ENCODE measurements around the gene CELF2.
"Not testable (repeated sequence)": the region's sequence is repeated elsewhere in the genome, so short reads cannot be mapped to it uniquely, and the experiment has no call there.

CELF2 gene

DNA sequence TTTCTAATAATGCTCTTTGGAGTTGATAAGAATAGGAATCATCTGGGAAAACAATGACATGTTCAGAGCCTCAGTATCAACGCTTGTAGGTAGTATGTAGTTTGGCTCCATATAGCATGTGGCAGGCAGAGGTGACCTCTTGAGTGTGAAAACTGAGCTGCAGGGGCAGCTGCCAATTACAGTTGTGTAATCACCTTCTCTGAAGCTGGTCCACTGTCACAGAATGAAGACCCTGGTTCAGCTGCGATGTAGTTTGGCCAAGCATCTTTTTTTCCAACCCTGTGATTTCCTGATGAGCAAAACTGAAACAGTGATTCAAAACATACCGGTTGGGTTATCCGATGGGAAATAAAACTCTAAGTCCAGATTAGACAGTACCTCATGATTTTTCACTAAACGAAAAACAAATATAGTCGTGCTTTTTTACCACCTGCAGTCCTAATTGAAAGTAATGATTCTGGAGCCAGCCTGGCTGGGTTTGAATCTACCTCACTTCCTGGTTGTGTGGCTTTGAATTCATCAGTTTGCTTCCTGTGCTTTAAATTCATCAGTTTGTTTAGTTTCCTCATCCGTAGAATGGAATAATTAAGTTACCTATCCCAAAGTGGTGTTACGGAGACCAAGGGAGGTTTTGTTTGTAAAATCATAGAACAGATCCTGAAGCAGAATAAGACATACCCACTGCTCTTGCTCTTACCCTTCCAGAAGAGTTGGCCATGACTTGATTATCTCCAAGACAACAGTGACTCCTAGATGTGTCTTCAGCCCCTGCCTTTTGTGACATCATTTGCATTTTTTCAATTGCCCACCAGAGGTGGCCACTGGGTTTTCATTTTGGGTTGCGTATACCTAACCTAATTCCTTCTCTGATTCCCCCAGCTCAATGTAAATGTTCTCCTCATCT, 87.4 kb downstream of the CELF2 start:
- DNase-seq = no peak

- no peak for DNase-seq
These were observed 88.0 kb downstream of the CELF2 start for GRCh38 chr10:11105676-11106004.

- no peak for DNase-seq
These were observed 89.1 kb downstream of the CELF2 start for GRCh38 chr10:11106621-11107374.

DNA sequence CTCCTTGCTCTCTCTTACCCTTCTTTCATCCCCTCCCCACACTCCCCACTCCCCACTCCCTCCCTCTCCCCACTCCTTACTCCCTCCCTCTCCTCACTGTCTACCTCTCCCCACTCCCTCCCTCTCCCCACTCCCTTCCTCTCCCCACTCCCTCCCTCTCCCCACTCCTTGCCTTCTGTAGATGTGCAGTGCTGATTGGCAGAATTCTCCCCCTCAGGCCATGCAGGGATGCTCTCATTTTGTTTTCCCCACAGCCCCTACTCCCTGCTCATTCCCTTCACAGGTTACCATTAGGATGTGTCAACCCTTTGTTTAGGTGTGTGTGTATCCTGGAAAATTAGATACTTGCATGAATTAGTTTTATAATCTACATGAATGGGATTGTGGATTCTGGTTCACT, 90.3 kb downstream of the CELF2 start:
- DNase-seq = no peak

GRCh38 chr10:11108356-11108755, 90.7 kb downstream of the CELF2 start:
- no peak for DNase-seq

GRCh38 chr10:11109590-11109989, 91.9 kb downstream of the CELF2 start:
- no peak for DNase-seq

DNA sequence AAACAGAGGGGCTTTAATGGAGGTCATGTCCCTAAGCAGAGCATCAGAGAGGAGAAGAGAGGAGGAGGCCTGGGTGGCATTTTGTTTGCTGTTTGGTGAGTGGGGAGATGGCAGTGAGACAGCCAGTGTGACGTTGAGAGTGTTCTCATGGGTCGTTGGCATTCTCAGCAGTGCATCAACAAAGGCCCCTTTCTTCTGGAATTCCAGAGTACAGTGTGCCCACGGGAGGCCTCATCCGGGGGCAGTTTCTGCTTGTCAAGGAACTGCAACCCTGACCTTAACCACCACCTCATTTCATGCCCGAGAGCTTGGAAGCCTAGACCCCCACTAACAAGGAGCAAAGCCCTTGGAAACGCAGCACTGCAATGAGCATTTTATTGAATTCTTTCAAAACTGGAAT, 92.9 kb downstream of the CELF2 start:
- DNase-seq = no peak

GRCh38 chr10:11111490-11111889, 93.8 kb downstream of the CELF2 start:
- no peak for DNase-seq

GRCh38 chr10:11112718-11113117, 95.0 kb downstream of the CELF2 start:
- no peak for DNase-seq

DNA sequence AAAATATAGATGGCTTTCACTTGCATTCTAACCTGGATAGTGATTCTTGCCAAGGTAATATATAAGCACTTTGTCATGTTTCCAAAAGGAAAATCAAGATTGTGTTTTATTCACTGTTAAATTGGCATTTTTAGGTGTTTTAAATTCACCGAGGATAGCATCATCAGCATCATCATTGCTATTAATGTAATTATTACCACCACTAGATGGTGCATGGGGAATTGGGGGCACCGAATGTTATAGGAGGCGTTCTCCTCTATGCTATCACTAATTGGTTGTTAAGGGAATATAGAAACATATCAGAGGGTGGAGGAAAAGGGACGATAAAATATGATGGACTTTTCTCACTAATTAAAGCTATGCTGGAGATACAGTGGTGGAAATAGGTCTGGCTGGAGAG, 95.5 kb downstream of the CELF2 start:
- DNase-seq = peak; percentile 22 to 61

DNA sequence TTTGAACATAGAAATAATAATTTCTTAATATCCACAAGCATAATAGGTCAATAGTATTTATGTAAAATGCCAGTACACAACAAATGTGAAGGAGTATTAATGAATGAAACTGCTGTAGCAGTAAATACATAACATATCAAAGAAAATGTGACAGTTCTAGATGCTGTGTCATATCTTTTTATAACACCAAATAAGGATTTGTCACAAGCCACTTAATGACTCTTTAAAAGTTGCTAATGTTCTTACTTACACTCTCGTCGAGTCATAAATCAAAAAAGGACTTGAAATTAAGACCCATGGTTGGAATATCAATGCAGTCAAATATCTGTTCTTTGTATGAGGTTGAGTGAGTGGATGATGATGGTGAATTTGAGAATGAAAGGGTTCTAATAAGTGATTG, 96.6 kb downstream of the CELF2 start:
- no peak for DNase-seq

DNA sequence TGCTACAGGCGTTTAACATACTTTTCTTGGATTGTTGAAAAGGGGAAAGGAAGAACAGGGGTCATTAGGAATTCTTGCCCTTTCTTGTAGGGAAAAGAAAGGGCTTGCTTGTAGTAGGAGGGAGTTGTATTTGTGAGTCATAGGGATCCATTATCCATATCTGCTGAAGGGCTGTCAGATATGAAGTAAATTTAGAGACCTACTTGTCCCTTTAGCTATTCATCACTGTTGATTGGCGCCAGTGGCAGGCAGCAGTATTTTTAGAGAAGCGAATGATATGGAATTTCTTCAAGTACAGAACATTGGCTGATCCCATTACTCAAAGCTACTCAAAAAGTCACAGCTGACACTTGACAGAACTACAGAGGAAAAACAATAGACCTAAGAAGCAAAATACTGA, 97.7 kb downstream of the CELF2 start:
- no peak for DNase-seq

GRCh38 chr10:11116361-11116760, 98.7 kb downstream of the CELF2 start:
- DNase-seq = no peak

- no peak for DNase-seq
These were observed 99.1 kb downstream of the CELF2 start for GRCh38 chr10:11116817-11117216.

- DNase-seq = no peak
These were observed 101.0 kb downstream of the CELF2 start for GRCh38 chr10:11118686-11119085.

DNA sequence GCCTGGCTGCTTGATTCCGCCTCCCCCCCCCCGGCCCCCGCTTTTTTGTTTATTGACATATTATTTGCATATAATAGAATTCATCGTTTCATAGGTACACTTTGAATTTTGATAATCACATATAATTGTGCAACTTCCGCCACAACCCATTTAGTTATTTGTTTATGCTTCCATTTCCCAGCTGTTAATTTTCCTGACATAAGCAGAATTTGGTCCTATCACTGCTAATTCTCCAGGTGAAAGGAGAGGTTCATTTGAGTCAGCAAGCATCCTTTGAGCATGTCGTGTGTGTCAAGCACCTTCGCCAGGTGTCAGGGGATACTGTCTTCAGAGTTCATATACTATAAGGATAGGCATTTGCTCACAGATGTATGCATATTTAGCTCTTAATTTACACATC, 102.2 kb downstream of the CELF2 start:
- no peak for DNase-seq

- DNase-seq = no peak
These were observed 103.0 kb downstream of the CELF2 start for GRCh38 chr10:11120711-11121110.

DNA sequence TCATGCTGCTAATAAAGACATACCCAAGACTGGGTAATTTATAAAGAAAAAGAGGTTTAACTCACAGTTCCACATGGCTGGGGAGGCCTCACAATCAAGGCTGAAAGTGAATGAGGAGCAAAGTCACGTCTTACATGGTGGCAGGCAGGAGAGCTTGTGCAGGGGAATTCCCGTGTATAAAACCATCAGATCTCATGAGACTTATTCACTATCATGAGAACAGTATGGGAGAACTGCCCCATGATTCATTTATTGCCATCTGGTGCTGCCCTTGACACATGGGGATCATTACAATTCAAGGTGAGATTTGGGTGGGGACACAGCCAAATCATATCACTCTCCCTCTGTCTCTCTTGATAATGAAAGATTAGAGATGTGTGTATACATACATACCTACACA, 106.2 kb downstream of the CELF2 start:
- peak in 1 of 2 donors; percentile 52 for DNase-seq

GRCh38 chr10:11125004-11125403, 107.3 kb downstream of the CELF2 start:
- no peak for DNase-seq

DNA sequence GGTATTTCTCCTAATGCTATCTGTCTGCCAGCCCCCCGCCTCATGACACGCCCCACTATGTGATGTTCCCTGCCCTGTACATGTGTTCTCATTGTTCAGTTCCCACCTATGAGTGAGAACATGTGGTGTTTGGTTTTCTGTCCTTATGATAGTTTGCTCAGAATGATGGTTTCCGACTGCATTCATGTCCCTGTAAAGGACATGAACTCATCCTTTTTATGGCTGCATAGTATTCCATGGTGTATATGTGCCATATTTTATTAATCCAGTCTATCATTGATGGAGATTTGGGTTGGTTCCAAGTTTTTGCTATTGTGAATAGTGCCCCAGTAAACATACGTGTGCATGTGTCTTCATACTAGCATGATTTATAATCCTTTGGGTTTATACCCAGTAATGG, 109.3 kb downstream of the CELF2 start:
- not testable (repeated sequence) for DNase-seq

DNA sequence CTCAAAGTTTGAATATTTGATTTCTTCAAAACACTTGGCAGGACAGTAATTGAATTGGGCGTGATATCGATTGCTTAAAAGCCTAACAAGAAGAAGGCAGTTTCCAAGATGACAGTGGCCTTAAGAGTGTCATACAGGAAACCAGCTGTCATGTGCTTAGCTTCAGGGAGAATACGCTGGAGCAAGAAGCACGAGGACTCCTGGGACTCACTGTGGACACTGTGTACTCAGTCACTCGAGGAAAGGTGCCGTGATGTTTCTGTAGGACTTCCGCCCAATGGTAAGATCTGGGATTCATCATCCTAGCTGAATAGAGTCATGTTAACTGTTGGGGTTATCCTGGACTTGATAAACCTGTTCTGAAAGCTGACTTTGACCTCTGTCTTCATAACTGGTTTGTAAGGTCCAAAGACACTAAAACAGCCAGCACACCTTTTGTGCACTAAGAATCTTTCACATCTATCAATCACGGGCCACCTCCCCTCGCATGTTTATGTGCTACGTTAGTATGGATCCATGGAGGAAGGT, 113.5 kb downstream of the CELF2 start:
- DNase-seq = no peak

- DNase-seq = no peak
These were observed 116.7 kb downstream of the CELF2 start for GRCh38 chr10:11134411-11134810.

- DNase-seq = no peak
These were observed 118.0 kb downstream of the CELF2 start for GRCh38 chr10:11135709-11136108.

Data from inflammatory macrophage treated with lipopolysaccharide for 1 hour (primary cell).